Measurements from ENCODE around the gene SMIM26. TPM values are rescaled to one million over a fixed set of nuclear protein-coding genes. Genes with fewer than 3 reads are reported as not detected.

Gene SMIM26
- total RNA-seq, 2 donors from 2014 or later: 67.6 to 80.3 TPM

- Histone ChIP-seq H3K4me3 (ENCODE audit: low read length) (no peak overlapping the region), H3K36me3 (ENCODE audit: control insufficient read depth, insufficient read depth, low read length) (peaks cover 6% of the 10 kb centered on the region), H3K27me3 (ENCODE audit: control insufficient read depth, insufficient read depth, low read length, poor library complexity, severe bottlenecking) (no peaks in the 10 kb centered on the region), H3K9me3 (ENCODE audit: control insufficient read depth, low read length) (no peaks in the 10 kb centered on the region), H3K4me1 (ENCODE audit: control insufficient read depth, insufficient read depth, low read length) (no peaks in the 10 kb centered on the region), H3K27ac (ENCODE audit: low read depth, low read length) (no peak overlapping the region), H3K9ac (ENCODE audit: extremely low read depth, low read length, poor library complexity, severe bottlenecking) (no peak overlapping the region)
- TF ChIP-seq CTCF (conservative IDR thresholded peaks at IDR 0.05): no peak
- Mint-ChIP-seq H3K27ac (no peak overlapping the region), H3K27me3 (ENCODE audit: insufficient read depth) (no peaks in the 10 kb centered on the region), H3K36me3 (ENCODE audit: low read depth) (peaks cover 18% of the 10 kb centered on the region), H3K9me3 (peaks cover 4% of the 10 kb centered on the region), H3K4me1 (peaks cover 1% of the 10 kb centered on the region), H3K4me3 (no peak overlapping the region)
- no peak for DNase-seq
Observed at GRCh38 chr20:18596270-18596669, 29.0 kb downstream of the SMIM26 start.

- no peaks in the 10 kb centered on the region for H3K27me3 Mint-ChIP-seq (ENCODE audit: insufficient read depth)
- H3K36me3 Mint-ChIP-seq (ENCODE audit: low read depth): peaks cover 8% of the 10 kb centered on the region
- Histone ChIP-seq H3K27me3 (ENCODE audit: control insufficient read depth, insufficient read depth, low read length, poor library complexity, severe bottlenecking) (no peaks in the 10 kb centered on the region), H3K27ac (ENCODE audit: low read depth, low read length) (no peak overlapping the region), H3K4me3 (ENCODE audit: low read length) (no peak overlapping the region), H3K4me1 (ENCODE audit: control insufficient read depth, insufficient read depth, low read length) (no peaks in the 10 kb centered on the region), H3K9me3 (ENCODE audit: control insufficient read depth, low read length) (no peaks in the 10 kb centered on the region), H3K9ac (ENCODE audit: extremely low read depth, low read length, poor library complexity, severe bottlenecking) (no peak overlapping the region), H3K36me3 (ENCODE audit: control insufficient read depth, insufficient read depth, low read length) (no peaks in the 10 kb centered on the region)
- H3K4me3 Mint-ChIP-seq: no peak overlapping the region
- DNase-seq: no peak
- H3K27ac Mint-ChIP-seq: no peak overlapping the region
- no peak for TF ChIP-seq CTCF (conservative IDR thresholded peaks at IDR 0.05)
- H3K4me1 Mint-ChIP-seq: no peaks in the 10 kb centered on the region
- no peaks in the 10 kb centered on the region for H3K9me3 Mint-ChIP-seq
Observed at GRCh38 chr20:18609741-18610140, 42.5 kb downstream of the SMIM26 start.

- Histone ChIP-seq H3K36me3 (ENCODE audit: control insufficient read depth, insufficient read depth, low read length) (no peaks in the 10 kb centered on the region), H3K4me3 (ENCODE audit: low read length) (no peak overlapping the region), H3K27me3 (ENCODE audit: control insufficient read depth, insufficient read depth, low read length, poor library complexity, severe bottlenecking) (no peaks in the 10 kb centered on the region), H3K27ac (ENCODE audit: low read depth, low read length) (no peak overlapping the region), H3K9ac (ENCODE audit: extremely low read depth, low read length, poor library complexity, severe bottlenecking) (no peak overlapping the region), H3K4me1 (ENCODE audit: control insufficient read depth, insufficient read depth, low read length) (no peaks in the 10 kb centered on the region), H3K9me3 (ENCODE audit: control insufficient read depth, low read length) (no peaks in the 10 kb centered on the region)
- Mint-ChIP-seq H3K27me3 (ENCODE audit: insufficient read depth) (no peaks in the 10 kb centered on the region), H3K9me3 (no peaks in the 10 kb centered on the region), H3K36me3 (ENCODE audit: low read depth) (peaks cover 11% of the 10 kb centered on the region), H3K27ac (no peak overlapping the region), H3K4me1 (no peaks in the 10 kb centered on the region), H3K4me3 (no peak overlapping the region)
- TF ChIP-seq CTCF (conservative IDR thresholded peaks at IDR 0.05): no peak
- WGBS, 2 experiments (ENCODE audit: insufficient coverage in 1 of 2, insufficient read length in 1 of 2): 82% methylated on average over 2 to 8 of the region's 8 CpGs
- DNase-seq: peak; percentile 51
Observed at GRCh38 chr20:18611492-18611891, 44.3 kb downstream of the SMIM26 start.

Data from endodermal cell (in vitro differentiated cells).